SK-N-SH (cell line): Measurements from ENCODE around the gene ART1. TPM values are rescaled to one million over a fixed set of nuclear protein-coding genes. Genes with fewer than 3 reads are reported as not detected.

Experiments
- CTCF ChIA-PET: fragments of 300-600, 350-600 bp; formaldehyde crosslinking; extraction: SDS; loops from one replicate; lab custom pipeline; 2021; lab: Yijun Ruan, JAX
- POLR2A ChIA-PET: fragments of 350-600 bp; sonication (Branson Sonifier 250); formaldehyde crosslinking; extraction: SDS; loops from one replicate; lab custom pipeline; 2020; ENCODE audit warnings: antibody characterized with exemption, inconsistent platforms; lab: Yijun Ruan, JAX
- DNase-seq: peaks from one replicate; pipeline ENCODE4 v3.0.0; 2012
- H2AFZ ChIP-seq: fragments of 200-600 bp; sonication (generic); 2 replicates; pipeline ENCODE4 v1.8.1; 2016; ENCODE audit warnings: antibody characterized with exemption, mild to moderate bottlenecking, low read depth
- H3F3A ChIP-seq: fragments of 200-600 bp; sonication (generic); replicated peaks from 2 replicates; pipeline ENCODE3; 2016; ENCODE audit warnings: antibody characterized with exemption, mild to moderate bottlenecking; ENCODE audit not compliant: insufficient read depth
- H3K27ac ChIP-seq, 2 experiments: fragments of 200-500 bp in 1 of 2; fragments of 200-600 bp in 1 of 2; sonication (Bioruptor generic) in 1 of 2; sonication (generic), shearing (Covaris generic) in 1 of 2; 2 replicates each; pipeline versions ENCODE4 v1.5.1 to v1.6.1; 2014 to 2016; ENCODE audit warnings: low read depth in 2 of 2, inconsistent platforms in 1 of 2, low read length in 1 of 2, mild to moderate bottlenecking in 1 of 2, mixed read lengths in 1 of 2
- H3K27me3 ChIP-seq: fragments of 200-600 bp; sonication (generic), shearing (Covaris generic); 2 replicates; pipeline ENCODE4 v1.6.1; 2016; ENCODE audit warnings: mixed run types; ENCODE audit not compliant: insufficient read depth
- H3K36me3 ChIP-seq, 2 experiments: fragments of 200-500 bp in 1 of 2; fragments of 200-600 bp in 1 of 2; sonication (Bioruptor generic) in 1 of 2; sonication (generic) in 1 of 2; replicated peaks in 1 of 2; 2 replicates each; pipeline versions ENCODE3 to v1.5.1; 2014 to 2016; ENCODE audit warnings: low read length in 1 of 2, mild to moderate bottlenecking in 1 of 2; ENCODE audit not compliant: insufficient read depth in 2 of 2, control insufficient read depth in 1 of 2
- H3K4me1 ChIP-seq, 2 experiments: fragments of 200-500 bp in 1 of 2; fragments of 200-600 bp in 1 of 2; sonication (Bioruptor generic) in 1 of 2; sonication (generic), shearing (Covaris generic) in 1 of 2; 2 replicates each; pipeline versions ENCODE4 v1.5.1 to v1.6.1; 2014 to 2016; ENCODE audit warnings: low read depth in 1 of 2, low read length in 1 of 2, mixed run types in 1 of 2; ENCODE audit not compliant: insufficient read depth in 2 of 2, control insufficient read depth in 1 of 2
- H3K4me2 ChIP-seq: fragments of 200-600 bp; sonication (generic), shearing (Covaris generic); 2 replicates; pipeline ENCODE4 v1.6.1; 2017; ENCODE audit warnings: mixed run types
- H3K4me3 ChIP-seq, 2 experiments: fragments of 200-500 bp in 1 of 2; fragments of 200-600 bp in 1 of 2; sonication (Bioruptor generic) in 1 of 2; sonication (generic), shearing (Covaris generic) in 1 of 2; 2 replicates each; pipeline versions ENCODE4 v1.5.1 to v1.8.1; 2014 to 2016; ENCODE audit warnings: low read depth in 2 of 2, inconsistent platforms in 1 of 2, low read length in 1 of 2, mild to moderate bottlenecking in 1 of 2, mixed read lengths in 1 of 2, moderate library complexity in 1 of 2
- H3K79me2 ChIP-seq: fragments of 200-600 bp; sonication (generic); 2 replicates; pipeline ENCODE4 v1.8.1; 2017; ENCODE audit warnings: mild to moderate bottlenecking; ENCODE audit not compliant: insufficient read depth
- H3K9ac ChIP-seq: fragments of 200-600 bp; sonication (generic); 2 replicates; pipeline ENCODE4 v1.6.1; 2017; ENCODE audit warnings: mixed run types
- H3K9me2 ChIP-seq: fragments of 200-600 bp; sonication (generic); 2 replicates; pipeline ENCODE4 v1.6.1; 2017; ENCODE audit warnings: mixed run types
- H3K9me3 ChIP-seq: fragments of 200-600 bp; sonication (generic); 2 replicates; pipeline ENCODE4 v1.6.1; 2017; ENCODE audit warnings: mixed run types, mild to moderate bottlenecking, moderate library complexity
- H4K20me1 ChIP-seq: fragments of 200-600 bp; sonication (generic); 2 replicates; pipeline ENCODE4 v1.6.1; 2017; ENCODE audit warnings: mild to moderate bottlenecking, mixed run types; ENCODE audit not compliant: insufficient read depth
- ELF1 ChIP-seq: IDR thresholded peaks from 2 replicates; pipeline ENCODE4 v1.4.0; 2012
- EP300 ChIP-seq, 2 experiments: IDR thresholded peaks; 2 replicates each; pipeline versions ENCODE4 v1.4.0 to v1.6.1; 2012; ENCODE audit warnings: borderline replicate concordance in 1 of 2, low read depth in 1 of 2, low read length in 1 of 2
- FOSL2 ChIP-seq: IDR thresholded peaks from 2 replicates; pipeline ENCODE4 v1.4.0; 2012; ENCODE audit warnings: low read depth, mild to moderate bottlenecking, moderate library complexity, borderline replicate concordance
- FOXM1 ChIP-seq: IDR thresholded peaks from 2 replicates; pipeline ENCODE4 v1.4.0; 2012; ENCODE audit warnings: low read depth, mild to moderate bottlenecking
- GABPA ChIP-seq: IDR thresholded peaks from 2 replicates; pipeline ENCODE4 v1.4.0; 2012; ENCODE audit warnings: low read depth, mild to moderate bottlenecking
- MXI1 ChIP-seq: IDR thresholded peaks from 2 replicates; pipeline ENCODE4 v1.6.1; 2012; ENCODE audit warnings: mild to moderate bottlenecking, low read depth, low read length, improper control_type of control experiment
- PBX3 ChIP-seq: IDR thresholded peaks from 2 replicates; pipeline ENCODE4; 2012
- POLR2AphosphoS5 ChIP-seq: IDR thresholded peaks from 2 replicates; pipeline ENCODE4 v1.6.1; 2012; ENCODE audit warnings: low read depth, low read length
- RAD21 ChIP-seq: IDR thresholded peaks from 2 replicates; pipeline ENCODE4 v1.6.1; 2012; ENCODE audit warnings: mild to moderate bottlenecking, low read length
- RCOR1 ChIP-seq: fragments of 150-350 bp; IDR thresholded peaks from 2 replicates; pipeline ENCODE4 v1.6.1; 2017; ENCODE audit warnings: antibody characterized with exemption, low read length
- RFX5 ChIP-seq: IDR thresholded peaks from 2 replicates; pipeline ENCODE4 v1.6.1; 2012; ENCODE audit warnings: mild to moderate bottlenecking, improper control_type of control experiment, low read length
- RXRA ChIP-seq: IDR thresholded peaks from 2 replicates; pipeline ENCODE4 v1.4.0; 2012; ENCODE audit warnings: low read depth, mild to moderate bottlenecking, borderline replicate concordance
- SMC3 ChIP-seq: IDR thresholded peaks from 2 replicates; pipeline ENCODE4 v1.6.1; 2012; ENCODE audit warnings: low read depth, low read length, improper control_type of control experiment
- TAF1 ChIP-seq: IDR thresholded peaks from 2 replicates; pipeline ENCODE4 v1.6.1; 2012; ENCODE audit warnings: low read depth, mild to moderate bottlenecking, low read length, moderate library complexity, borderline replicate concordance
- YY1 ChIP-seq: IDR thresholded peaks from 2 replicates; pipeline ENCODE4 v1.4.0; 2012; ENCODE audit warnings: low read depth, mild to moderate bottlenecking
- WGBS: methylation state at CpG from one replicate; pipeline ENCODE4 v1.1.6; 2017; ENCODE audit warnings: low lambda C conversion rate; 5-methylcytosine and 5-hydroxymethylcytosine counted together
- polyA plus RNA-seq, 3 experiments: library from polyadenylated mRNA; depleted of rRNA; stranded (reverse); fragments of >200 nt; gene quantifications; 2 replicates each; pipeline ENCODE4 v1.2.3, GENCODE V29; 2012
- TF ChIP-seq, protein P1 (sequence below): IDR thresholded peaks from 2 replicates; pipeline ENCODE4 v1.6.1; 2012; ENCODE audit warnings: mild to moderate bottlenecking, low read depth, low read length, moderate library complexity
- TF ChIP-seq, protein P2 (sequence below): fragments of 150-350 bp; IDR thresholded peaks from 2 replicates; pipeline ENCODE4 v1.6.1; 2016; ENCODE audit warnings: mild to moderate bottlenecking, low read depth, low read length

Gene ART1
- polyA plus RNA-seq, 1 of the 3 experiments (the other 2 are of a cell fraction) = not detected

DNA sequence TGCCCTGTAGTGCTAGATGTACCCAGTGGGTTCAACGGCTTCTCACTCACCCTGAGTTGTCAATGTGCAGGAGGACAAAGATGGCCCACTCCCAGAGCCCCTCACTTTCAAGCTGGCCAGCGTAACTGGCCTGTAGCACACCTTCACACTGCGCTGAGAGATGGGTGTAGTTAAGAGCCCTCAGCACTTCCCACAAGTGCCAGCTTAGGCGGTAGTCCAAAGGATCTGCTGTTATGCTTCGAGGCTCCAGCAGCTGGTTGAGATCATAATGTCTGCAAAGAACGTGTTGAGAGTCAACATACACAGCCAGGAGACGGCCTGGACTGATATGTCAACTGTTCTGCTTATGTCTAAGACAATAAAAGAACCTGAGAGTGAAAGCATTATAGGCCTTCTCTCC lies 41.0 kb downstream of the ART1 start (continued):
- TF ChIP-seq, protein P1, sequence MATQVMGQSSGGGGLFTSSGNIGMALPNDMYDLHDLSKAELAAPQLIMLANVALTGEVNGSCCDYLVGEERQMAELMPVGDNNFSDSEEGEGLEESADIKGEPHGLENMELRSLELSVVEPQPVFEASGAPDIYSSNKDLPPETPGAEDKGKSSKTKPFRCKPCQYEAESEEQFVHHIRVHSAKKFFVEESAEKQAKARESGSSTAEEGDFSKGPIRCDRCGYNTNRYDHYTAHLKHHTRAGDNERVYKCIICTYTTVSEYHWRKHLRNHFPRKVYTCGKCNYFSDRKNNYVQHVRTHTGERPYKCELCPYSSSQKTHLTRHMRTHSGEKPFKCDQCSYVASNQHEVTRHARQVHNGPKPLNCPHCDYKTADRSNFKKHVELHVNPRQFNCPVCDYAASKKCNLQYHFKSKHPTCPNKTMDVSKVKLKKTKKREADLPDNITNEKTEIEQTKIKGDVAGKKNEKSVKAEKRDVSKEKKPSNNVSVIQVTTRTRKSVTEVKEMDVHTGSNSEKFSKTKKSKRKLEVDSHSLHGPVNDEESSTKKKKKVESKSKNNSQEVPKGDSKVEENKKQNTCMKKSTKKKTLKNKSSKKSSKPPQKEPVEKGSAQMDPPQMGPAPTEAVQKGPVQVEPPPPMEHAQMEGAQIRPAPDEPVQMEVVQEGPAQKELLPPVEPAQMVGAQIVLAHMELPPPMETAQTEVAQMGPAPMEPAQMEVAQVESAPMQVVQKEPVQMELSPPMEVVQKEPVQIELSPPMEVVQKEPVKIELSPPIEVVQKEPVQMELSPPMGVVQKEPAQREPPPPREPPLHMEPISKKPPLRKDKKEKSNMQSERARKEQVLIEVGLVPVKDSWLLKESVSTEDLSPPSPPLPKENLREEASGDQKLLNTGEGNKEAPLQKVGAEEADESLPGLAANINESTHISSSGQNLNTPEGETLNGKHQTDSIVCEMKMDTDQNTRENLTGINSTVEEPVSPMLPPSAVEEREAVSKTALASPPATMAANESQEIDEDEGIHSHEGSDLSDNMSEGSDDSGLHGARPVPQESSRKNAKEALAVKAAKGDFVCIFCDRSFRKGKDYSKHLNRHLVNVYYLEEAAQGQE = no peak
- TF ChIP-seq FOXM1 = no peak

GRCh38 chr11:3686751-3687150 lies 41.8 kb downstream of the ART1 start:
- Histone ChIP-seq H3K9me3 (no peaks in the 10 kb centered on the region), H3K9ac (no peak overlapping the region), H3K27me3 (no peaks in the 10 kb centered on the region), H3K4me2 (no peak overlapping the region), H3K4me3 (no peak overlapping the region)
- TF ChIP-seq ELF1 = no peak
- TF ChIP-seq, all 33 proteins: peak for 0
- CTCF ChIA-PET = no interaction called here
- no peak for DNase-seq
- H3F3A ChIP-seq = no peaks in the 10 kb centered on the region
- no peaks in the 10 kb centered on the region for H3K79me2 ChIP-seq
- no peaks in the 10 kb centered on the region for H3K9me2 ChIP-seq
- POLR2A ChIA-PET = no interaction called here
- H4K20me1 ChIP-seq = no peaks in the 10 kb centered on the region
- H3K4me1 ChIP-seq = no peaks in the 10 kb centered on the region
- 70% methylated on average over 4 of the region's 4 CpGs for WGBS
- no peak overlapping the region for H2AFZ ChIP-seq
- H3K36me3 ChIP-seq = peaks cover 54 to 82% of the 10 kb centered on the region in 2 experiments
- no peak overlapping the region for H3K27ac ChIP-seq

GRCh38 chr11:3700410-3700809 lies 55.5 kb downstream of the ART1 start:
- POLR2A ChIA-PET = no interaction called here
- H3K9me3 ChIP-seq = no peaks in the 10 kb centered on the region
- no peaks in the 10 kb centered on the region for H3K9me2 ChIP-seq
- 92% methylated on average over 2 of the region's 2 CpGs for WGBS
- no peak overlapping the region for H3K27ac ChIP-seq
- H3K9ac ChIP-seq = no peak overlapping the region
- no peak overlapping the region for H3K4me3 ChIP-seq
- no peaks in the 10 kb centered on the region for H4K20me1 ChIP-seq
- no peak overlapping the region for H2AFZ ChIP-seq
- CTCF ChIA-PET = no interaction called here
- H3K4me1 ChIP-seq = no peaks in the 10 kb centered on the region
- no peaks in the 10 kb centered on the region; the same call in none of the 2 replicates for H3K79me2 ChIP-seq
- H3K36me3 ChIP-seq = peaks cover 59 to 89% of the 10 kb centered on the region in 2 experiments
- TF ChIP-seq RCOR1 = no peak
- TF ChIP-seq FOXM1 = no peak
- no peak for TF ChIP-seq PBX3
- no peak for TF ChIP-seq GABPA
- TF ChIP-seq ELF1 = no peak
- no peak for TF ChIP-seq FOSL2
- no peak for TF ChIP-seq RAD21
- TF ChIP-seq RXRA = no peak
- TF ChIP-seq, protein P2, sequence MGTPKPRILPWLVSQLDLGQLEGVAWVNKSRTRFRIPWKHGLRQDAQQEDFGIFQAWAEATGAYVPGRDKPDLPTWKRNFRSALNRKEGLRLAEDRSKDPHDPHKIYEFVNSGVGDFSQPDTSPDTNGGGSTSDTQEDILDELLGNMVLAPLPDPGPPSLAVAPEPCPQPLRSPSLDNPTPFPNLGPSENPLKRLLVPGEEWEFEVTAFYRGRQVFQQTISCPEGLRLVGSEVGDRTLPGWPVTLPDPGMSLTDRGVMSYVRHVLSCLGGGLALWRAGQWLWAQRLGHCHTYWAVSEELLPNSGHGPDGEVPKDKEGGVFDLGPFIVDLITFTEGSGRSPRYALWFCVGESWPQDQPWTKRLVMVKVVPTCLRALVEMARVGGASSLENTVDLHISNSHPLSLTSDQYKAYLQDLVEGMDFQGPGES = no peak
- TF ChIP-seq SMC3 = no peak
- no peak for TF ChIP-seq POLR2AphosphoS5
- no peak for TF ChIP-seq MXI1
- TF ChIP-seq EP300 (IDR thresholded peaks at IDR 0.05; ENCODE audit: borderline replicate concordance in 1 of 2, low read depth in 1 of 2, low read length in 1 of 2) = no peak
- no peak for TF ChIP-seq TAF1
- TF ChIP-seq, protein P1 = no peak
- no peak for TF ChIP-seq RFX5
- TF ChIP-seq YY1 = no peak
- TF ChIP-seq, all 33 proteins: peak for 0
- H3K27me3 ChIP-seq = no peaks in the 10 kb centered on the region
- no peak for DNase-seq
- no peak overlapping the region for H3K4me2 ChIP-seq
- peaks cover 20% of the 10 kb centered on the region for H3F3A ChIP-seq
